ENCODE results near the gene LPP.
A peak's percentile ranks its signal among the peaks of the same experiment; 100 is the strongest.

Gene LPP

DNA sequence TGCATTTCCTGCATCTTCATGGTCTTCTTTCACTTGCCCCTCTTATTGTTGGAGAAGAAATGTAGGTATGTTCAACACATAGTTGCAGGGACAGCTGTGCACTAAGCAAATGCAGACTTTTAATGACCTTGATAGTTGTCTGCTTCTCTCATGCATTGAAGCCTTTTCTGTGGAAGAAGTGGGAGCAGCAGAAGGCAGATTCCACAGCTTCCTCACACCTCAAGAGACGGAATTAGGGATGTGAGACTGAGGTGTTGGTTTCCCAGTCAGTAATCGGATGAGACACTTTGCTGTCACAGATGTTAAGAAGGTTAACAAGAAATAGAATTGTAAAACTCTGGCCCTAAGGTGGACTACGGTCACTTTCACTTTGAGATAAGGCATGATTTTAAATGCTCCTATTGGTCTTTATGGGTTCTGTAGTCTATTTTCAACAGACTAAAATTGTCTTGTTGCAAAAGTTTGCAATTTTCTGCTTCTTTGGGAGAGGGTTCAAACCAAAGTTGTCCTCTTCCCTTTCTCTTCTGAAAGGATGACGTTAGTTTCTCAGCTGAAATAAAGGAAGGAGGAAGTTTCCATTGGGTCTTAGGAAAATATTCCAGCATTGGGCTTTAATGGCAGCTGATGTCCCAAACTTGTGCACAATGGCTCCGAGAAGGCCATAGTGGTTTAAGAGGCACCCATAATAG is 117.4 kb downstream of the LPP start:
- no peak for DNase-seq (ENCODE audit: low spot score)

DNA sequence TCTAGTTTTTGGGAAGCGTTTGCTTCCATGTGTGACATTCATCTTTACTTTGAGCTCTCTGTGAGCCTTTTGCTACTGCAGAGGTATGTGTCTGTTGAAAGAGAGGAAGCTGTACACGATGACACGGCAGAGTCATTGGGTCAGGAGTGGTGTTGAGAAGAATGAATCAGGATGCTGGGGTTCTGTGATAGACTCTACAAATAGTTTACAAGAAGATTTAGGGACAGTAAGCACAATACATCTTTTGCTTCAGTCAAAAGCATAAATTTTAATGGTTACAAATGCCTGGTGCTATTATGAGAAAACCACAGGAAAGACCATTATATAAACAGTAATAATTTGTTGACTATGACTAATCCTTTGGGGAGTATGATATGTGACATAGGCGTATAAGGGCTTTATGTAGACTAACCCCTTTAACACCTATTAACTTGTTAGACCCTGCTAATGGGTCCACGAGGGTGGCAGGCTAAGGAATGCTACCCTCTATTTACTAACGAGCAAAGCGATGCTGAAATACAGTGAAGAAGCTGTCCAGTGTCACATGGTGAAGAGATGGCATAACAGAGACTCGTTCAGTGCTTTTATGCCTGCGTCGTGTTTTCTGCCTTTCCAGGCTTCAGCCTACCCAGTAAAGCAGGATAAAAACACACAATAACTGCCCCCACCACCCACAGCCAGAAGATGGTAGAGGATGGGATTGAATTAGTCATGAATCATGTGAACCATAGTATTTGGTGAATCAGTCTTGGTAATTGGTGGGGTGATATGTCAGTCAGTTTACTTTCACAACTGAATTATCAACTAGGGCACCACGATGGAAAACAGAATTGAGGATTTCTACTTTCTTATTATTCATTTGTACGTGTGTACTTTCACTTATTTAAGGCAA is 118.8 kb downstream of the LPP start:
- DNase-seq (ENCODE audit: low spot score) = no peak

DNA sequence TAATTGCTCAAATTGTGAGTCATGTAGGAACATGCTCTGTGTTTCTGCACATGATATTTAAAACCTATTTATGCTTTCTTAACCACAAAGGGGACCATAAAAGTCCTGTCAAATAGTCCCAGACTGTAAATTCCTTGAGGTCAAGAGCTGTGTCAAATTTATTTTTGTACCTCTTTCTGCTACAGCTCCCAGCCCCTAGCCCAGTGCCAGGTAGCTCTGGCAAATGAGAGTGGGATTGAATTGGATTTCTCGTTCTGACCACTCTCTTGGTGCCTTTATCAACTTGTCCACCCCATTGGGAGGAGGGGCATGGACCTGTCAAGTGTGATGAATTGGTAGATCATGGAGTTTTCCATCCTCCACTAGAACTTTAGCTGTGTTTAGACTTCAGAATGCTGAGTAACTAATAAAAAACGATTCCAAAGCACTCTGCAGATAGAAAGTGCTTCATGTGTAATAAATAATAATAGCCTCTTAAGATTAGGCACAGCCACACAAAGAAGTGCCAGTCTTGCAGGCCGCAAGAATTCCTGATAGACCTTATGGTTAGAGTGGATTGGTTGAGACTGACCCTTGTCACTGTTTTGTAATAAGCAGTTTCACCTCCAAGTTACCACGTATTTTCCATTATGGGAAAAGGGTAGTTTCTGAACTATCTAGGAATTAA is 120.4 kb downstream of the LPP start:
- DNase-seq (ENCODE audit: low spot score) = no peak

DNA sequence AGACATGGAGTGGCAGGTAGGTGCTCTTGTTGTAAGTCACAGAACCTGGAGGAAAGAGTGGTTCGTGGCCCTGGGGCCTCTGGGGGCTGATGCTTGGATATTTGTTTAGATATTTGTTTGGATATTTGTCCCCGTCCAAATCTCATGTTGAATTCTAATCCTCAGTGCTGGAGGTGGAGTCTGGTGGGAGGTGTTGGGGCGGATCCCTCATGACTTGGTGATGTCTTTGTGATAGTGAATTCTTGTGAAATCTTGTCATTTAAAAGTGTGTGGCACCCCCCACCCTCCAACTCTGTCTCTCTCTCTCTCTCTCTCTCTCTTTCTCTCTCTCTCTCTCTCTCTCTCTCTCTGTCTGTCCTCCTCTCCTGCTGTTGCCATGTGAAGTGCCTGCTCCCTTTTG is 122.4 kb downstream of the LPP start:
- no peak for DNase-seq (ENCODE audit: low spot score)

DNA sequence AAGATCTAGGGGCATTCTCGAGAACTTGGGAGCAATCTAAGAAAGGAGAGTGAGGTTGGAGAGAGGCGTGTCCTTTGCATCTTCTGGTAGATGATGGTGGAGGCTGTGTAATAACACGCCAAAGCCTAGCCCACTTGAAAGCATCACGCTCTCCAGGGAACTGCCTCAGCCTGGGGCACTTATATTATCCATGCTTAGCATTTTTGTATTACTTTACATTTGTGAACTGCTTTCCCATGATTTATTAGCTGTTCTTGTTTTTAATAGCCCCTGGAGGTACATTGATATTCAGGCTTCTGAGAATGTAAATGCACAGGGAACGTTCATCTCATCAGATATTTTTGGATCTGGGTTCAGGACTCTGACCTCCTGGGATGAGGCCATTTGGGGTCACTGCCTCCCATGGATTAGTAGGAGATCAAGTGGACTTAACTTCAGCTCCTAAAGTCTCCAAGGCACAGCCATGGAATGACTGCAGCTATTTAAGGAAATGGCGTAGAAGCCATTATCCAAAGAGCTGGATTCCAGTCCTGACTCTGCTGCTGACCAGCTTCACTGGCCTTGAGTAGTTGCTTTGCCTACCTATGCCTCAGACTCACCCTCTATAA is 124.9 kb downstream of the LPP start:
- DNase-seq (ENCODE audit: low spot score) = no peak

DNA sequence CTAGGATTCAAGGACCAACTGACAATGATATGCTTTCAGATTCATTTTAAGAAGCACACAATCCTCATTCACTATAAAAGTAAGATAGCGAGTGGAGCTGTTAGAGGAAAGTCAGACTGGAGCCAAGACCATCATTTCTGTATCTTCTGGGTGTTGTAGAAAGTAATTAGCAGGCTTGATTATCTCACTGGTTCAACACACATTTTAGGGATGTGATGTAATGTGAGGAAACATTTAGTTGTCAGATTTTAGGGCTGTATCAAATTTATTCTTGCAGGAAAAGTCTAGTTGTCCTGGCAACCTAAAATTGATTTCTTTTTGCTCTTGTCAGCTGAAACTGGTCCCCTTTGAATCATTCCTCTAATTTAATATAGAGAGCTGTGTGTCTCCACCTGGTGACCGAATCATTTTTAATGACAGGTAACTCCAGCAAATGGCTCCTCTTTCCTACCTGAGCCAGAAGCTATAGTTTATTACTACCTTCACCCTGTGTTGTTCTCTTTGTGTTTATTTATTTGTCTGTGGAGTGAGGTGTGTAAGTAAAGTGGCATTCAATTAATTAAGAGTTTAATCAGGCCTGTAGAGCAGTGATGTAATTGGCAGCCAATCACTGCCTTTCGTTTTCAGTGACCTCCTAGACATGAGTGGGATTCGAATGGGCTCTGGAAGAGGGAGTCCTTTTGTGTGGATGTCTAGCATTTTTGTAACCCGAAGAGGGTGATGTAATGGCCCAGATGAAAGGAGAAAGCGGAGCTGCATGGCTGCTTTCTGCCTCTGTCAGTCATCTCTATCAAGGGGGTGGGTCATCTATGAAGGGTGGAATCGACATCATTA is 125.8 kb downstream of the LPP start:
- DNase-seq (ENCODE audit: low spot score) = no peak

DNA sequence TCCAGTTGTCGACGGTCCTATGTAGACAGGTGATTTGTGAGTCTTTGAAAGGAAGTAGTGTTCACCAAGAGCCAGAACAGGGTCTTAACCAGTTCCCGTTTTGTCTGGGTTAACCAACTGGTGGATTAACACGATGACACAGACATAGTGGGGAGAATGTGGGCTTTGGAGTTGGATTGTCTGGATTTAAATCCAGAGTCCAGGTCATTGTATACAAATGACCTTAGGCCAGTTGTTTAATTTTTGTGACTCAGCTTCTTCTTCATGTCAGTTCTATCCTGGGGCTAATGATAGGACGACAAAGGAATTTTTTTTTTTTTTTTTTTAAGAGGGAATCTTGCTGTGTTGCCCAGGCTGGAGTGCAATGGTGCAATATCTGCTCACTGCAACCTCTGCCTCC is 126.7 kb downstream of the LPP start:
- DNase-seq (ENCODE audit: low spot score) = no peak

DNA sequence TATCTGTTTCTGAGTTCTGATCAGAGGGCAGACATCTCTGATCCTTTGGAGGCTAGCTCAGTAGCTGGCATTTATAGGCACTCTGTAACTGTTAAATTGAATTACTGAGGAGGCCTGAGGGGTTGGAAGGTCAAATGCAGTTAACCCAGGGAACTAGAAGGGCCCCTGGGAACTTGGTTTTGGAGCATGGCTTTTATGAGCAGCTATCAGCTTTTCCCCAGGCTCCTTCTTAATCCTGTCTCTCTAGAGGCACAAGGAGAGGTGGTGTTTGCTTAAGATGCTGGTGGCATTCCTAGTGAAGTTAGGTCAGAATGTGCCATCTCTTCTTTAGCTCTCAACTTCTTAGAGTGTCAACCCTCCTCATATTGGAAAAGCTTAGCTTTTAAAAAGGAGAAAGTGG is 128.9 kb downstream of the LPP start:
- peak; percentile 54 for DNase-seq (ENCODE audit: low spot score)

DNA sequence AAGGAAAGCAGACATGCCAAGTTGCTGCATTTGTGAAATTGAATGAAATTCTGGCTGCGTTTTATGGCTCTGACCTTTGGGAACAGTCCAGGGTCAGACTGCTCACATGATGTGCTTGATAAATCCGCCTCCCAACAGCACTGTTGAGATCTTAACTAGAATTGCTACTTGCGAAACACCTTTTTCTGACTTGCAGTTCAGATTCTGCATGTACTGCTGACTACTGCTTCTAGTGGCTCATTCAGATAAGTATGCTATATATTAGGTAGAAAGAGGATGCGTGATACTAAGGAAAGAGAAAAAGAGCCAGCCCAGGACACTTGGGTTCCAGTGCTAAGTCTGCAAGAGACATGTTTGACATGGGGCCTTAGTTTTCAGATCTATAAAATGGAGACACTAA is 129.4 kb downstream of the LPP start:
- DNase-seq (ENCODE audit: low spot score) = no peak

DNA sequence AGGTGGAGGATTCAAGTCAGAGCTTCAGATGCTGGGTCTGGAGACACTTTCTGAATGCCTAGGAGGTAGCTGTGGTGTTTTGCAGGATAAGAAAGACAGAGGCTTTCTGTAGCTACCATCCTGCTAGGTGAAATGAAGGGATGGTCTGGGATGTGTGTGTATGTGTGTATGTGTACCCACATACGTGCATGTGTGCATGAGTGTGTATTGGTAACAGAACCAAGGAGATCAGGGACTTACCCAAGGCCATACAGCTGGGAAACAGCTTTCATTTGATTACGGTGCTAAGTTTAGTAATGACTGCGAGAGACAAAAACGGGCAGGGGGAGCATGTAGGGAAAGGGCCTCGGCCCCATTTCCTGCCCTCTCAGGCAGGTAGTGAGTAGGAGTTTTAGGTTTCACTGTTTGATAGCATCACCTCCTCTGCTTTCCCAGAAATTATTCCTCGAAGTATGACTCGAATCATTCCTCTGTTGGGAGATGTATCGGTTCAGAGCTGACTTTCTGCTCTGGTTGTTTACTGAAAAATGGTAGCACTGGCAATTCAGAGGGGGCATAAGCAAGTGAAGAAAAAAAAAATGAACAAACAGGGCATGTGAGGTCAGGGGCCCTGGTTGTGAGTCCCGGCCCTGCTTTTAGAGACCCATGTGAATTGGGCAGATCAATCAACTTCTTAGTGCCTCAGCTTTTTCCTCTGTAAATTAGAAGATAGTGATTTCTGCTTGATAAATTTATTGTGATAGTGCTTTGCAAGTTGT is 130.7 kb downstream of the LPP start:
- DNase-seq (ENCODE audit: low spot score) = no peak

DNA sequence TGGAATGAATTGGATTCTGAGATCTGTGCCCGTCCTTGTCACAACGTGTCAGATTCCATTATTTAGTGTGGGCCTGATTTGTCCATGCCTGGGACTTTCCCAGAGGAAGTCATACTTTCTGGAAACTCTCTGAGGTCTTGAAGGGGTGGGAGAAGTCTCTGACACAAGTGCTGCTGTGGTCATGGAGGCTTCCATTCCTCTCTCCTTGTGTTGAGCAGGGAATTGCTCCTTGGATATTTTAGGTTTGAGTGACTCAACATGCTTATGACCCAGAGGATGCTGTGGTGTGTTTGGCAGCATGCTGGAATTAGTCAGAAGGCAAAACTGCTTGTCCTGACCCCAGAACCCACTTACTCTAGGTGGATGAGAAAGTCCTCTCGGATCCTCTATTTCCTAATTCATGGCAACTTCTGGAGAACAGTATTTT is 132.1 kb downstream of the LPP start:
- no peak for DNase-seq (ENCODE audit: low spot score)

DNA sequence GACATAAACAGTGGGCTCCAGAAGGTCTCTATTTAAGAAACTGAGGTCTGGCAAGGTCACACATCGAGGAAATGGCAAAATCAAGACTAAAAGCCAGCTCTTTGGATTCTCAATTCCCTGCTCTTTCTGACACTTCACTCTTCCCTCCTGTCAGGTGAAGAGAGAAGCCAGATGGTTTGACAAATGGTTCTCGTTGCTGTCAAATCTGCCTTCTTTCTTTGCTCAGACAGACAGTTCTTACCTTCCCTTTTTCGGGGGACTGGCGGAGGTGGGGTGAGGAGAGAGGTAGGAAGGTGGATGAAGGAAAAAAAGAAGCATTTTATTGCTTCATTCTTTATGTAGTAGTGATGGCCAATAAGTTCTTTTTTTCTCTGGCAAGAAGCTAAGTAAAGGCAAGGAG is 133.4 kb downstream of the LPP start:
- DNase-seq (ENCODE audit: low spot score) = peak; percentile 28

DNA sequence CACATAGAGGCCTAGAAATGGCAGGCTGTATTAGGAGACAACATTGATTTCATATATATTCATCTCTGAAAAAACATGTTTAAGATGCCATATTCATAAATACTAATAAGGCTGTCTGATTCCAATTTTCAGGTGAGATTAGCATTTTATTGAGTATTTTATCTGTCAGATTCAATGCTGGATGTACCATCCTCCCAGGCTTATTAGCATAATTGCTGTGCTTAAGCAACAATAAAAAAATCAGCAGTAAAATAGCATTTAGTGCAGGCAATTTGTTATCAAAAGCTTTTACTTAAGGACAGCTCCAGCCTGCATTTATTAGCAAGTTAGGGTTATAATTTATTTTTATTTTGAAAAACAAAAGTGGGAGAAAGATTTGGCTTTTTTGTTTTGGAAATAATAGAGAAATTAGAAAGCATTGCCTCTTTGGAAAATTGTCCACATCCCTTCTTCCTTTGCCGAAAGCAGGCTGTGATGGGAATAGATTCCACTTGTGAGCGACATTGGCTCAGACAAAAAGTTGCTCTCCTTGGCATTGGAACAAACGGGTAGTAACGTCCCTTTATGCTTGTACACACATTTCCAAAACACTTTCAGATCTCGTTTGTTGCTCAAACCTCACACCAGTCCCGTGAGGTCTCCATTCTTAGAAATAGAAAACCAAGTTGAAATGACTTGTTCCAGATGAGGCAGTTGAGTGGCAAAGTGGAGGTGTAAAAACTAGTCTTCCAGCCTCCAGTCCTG is 134.0 kb downstream of the LPP start:
- DNase-seq (ENCODE audit: low spot score) = no peak

DNA sequence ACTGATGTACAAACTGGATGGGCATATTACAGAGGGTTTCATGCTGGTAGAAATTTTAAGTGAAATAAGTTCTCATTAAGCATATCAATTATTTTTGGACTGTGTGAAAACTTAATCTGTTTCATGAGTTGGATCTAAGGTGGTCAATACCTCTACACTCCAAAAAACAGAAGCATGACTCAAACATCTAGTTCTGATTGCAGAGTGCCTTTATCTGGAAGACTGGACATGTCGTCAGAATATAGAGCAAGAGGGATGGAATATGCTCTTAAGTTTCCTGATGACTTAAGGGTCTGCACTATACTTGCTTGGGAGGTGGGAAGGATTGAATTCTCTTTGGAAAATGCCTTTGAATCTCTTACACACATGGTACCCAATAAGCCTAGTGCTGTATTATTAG is 138.3 kb downstream of the LPP start:
- DNase-seq (ENCODE audit: low spot score) = no peak

DNA sequence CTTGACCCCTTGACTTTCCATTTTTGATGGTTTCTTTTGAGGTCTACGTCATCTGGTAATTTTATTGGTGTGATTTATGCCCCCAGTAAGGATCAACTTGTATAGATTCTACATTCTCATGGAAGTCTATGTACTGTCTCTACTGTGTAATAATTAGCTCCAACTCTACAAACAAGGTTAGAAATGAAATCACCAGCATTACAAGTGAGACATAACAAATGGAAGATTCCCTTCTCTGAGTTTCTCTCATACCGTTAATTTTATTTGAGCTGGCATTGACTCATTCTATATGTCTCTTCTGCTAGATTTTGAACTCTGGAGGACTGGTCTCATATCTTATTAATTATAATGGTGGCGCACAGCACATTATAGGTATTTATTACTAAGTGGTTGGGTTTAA is 138.9 kb downstream of the LPP start:
- DNase-seq (ENCODE audit: low spot score) = no peak

DNA sequence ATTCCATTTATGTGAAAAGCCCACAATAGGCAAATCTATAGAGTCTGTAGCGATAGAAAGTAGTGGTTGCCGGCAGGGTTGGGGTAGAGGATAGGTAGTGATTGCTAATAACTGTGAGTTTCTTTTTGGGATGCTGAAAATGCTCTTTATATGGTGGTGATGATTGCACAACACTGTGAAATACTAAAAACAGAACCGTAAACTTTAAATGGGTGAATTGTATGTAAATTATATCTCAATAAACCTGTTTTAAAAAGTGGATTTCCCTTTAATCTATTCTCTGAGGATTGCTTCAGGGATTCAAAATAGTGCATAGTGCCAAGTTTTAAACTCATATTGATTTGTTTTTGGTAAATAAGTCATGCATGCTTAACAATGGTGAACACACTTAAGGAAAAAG is 140.2 kb downstream of the LPP start:
- no peak for DNase-seq (ENCODE audit: low spot score)

DNA sequence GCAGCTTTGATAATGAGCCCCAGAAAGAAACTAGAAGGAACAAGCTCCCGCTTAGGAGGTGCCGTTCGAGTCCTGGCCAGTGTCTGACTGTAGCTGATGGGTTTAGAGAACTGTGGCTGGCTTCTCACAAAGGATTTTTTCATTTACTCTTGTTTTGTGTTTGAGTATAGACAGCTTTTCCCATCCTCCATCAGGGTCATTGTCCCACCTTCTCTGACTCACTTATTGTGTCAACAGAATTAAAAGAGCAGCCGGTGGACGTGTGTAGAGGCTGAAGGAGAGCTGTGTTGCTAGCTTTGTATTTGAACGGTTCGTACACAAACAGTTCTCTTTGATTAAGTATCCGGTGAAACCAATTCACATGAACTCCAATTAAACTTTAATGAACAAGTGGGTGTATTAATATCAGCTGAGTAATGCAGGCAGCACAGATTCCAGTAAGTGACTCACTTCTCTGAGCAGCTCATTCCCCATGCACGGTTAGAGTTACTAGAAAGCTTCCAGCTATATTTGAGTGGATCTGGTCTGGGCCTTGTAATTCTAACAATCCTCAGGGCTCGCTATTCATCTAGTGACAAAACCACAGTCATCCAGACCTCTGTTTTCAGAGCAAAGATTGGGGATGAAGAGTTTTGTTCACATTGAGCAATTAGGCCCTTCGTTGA is 141.0 kb downstream of the LPP start:
- DNase-seq (ENCODE audit: low spot score) = no peak

DNA sequence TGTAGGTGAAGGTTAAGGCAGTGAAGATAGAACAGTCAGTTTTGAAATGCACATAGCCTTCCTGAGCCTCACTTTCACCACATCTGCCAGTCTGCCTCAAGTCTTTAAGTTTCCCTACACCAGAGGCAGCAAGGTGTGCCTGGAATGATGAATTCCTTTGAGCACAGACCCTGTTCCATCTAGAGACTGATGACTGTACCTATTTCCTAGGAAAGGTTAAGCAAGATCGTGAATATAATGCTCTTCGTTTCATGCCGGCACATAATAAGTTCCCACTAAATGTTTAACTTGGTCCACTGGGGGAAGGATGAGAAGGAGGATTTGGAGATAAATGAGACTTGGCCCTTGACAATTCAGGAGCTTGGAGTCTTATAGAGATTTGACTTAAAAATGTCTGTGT is 141.9 kb downstream of the LPP start:
- DNase-seq (ENCODE audit: low spot score) = no peak
